Stimulated activated CD8-positive, alpha-beta memory T cell treated with anti-CD3 and anti-CD28 coated beads, Interleukin-15, amount 100 ng/mL, for 24 hours (primary cell): Measurements from ENCODE around the gene COMMD9.

Experiments used
- DNase-seq: peaks from one replicate; pipeline ENCODE4 v3.0.0-alpha.2; 2020; ENCODE audit warnings: low read depth

COMMD9 gene

GRCh38 chr11:36222831-36223635 lies 66.2 kb downstream of the COMMD9 start:
- no peak for DNase-seq
